MM.1S (cell line): ENCODE measurements around the gene MLPH.

Experiments
- DNase-seq: peaks from one replicate; pipeline ENCODE4 v3.0.0-alpha.2; 2015
- H2AFZ ChIP-seq: fragments of 300-600 bp; sonication (generic); 2 replicates; pipeline ENCODE4 v1.6.0; 2016; ENCODE audit warnings: antibody characterized with exemption, low read length
- H3F3A ChIP-seq: fragments of 300-600 bp; sonication (generic); 2 replicates; pipeline ENCODE4 v1.6.1; 2016; ENCODE audit warnings: mild to moderate bottlenecking, antibody characterized with exemption, low read length, moderate library complexity, mixed read lengths; ENCODE audit not compliant: insufficient read depth
- H3K27ac ChIP-seq: fragments of 300-600 bp; sonication (generic); 2 replicates; pipeline ENCODE4 v1.5.1; 2016; ENCODE audit warnings: mild to moderate bottlenecking, low read length
- H3K27me3 ChIP-seq: fragments of 300-600 bp; sonication (generic); replicated peaks from 2 replicates; pipeline ENCODE4 v1.6.0; 2016; ENCODE audit warnings: low read length; ENCODE audit not compliant: insufficient read depth
- H3K36me3 ChIP-seq: fragments of 300-600 bp; sonication (generic); replicated peaks from 2 replicates; pipeline ENCODE4 v1.6.1; 2016; ENCODE audit warnings: mild to moderate bottlenecking, low read length, mixed read lengths; ENCODE audit not compliant: insufficient read depth
- H3K4me1 ChIP-seq: fragments of 300-600 bp; sonication (generic); 2 replicates; pipeline ENCODE4 v1.6.1; 2016; ENCODE audit warnings: low read length, mixed read lengths
- H3K4me2 ChIP-seq: fragments of 300-600 bp; sonication (generic); 2 replicates; pipeline ENCODE4 v1.6.0; 2016; ENCODE audit warnings: low read depth, low read length
- H3K4me3 ChIP-seq: fragments of 300-600 bp; sonication (generic); 2 replicates; pipeline ENCODE4 v1.5.1; 2016; ENCODE audit warnings: low read length, mixed read lengths
- H3K79me2 ChIP-seq: fragments of 300-600 bp; sonication (generic); 2 replicates; pipeline ENCODE4 v1.6.1; 2016; ENCODE audit warnings: mixed run types, low read length, mixed read lengths
- H3K9ac ChIP-seq: fragments of 300-600 bp; sonication (generic); 2 replicates; pipeline ENCODE4 v1.6.1; 2016; ENCODE audit warnings: low read length, mixed read lengths
- H3K9me2 ChIP-seq: fragments of 300-600 bp; sonication (generic); replicated peaks from 2 replicates; pipeline ENCODE4 v1.6.1; 2016; ENCODE audit warnings: mild to moderate bottlenecking, low read length, mixed read lengths; ENCODE audit not compliant: insufficient read depth
- H3K9me3 ChIP-seq: fragments of 300-600 bp; sonication (generic); replicated peaks from 2 replicates; pipeline ENCODE4 v1.6.1; 2016; ENCODE audit warnings: mild to moderate bottlenecking, low read length, mixed read lengths; ENCODE audit not compliant: insufficient read depth
- H4K20me1 ChIP-seq: fragments of 300-600 bp; sonication (generic); 2 replicates; pipeline ENCODE4 v1.6.1; 2016; ENCODE audit warnings: mild to moderate bottlenecking, low read length, moderate library complexity, mixed read lengths; ENCODE audit not compliant: insufficient read depth
- EZH2 ChIP-seq: fragments of 300-600 bp; sonication (generic); optimal IDR thresholded peaks from 2 replicates; pipeline ENCODE3; 2017; ENCODE audit warnings: low read depth, mild to moderate bottlenecking, antibody characterized with exemption, low read length, mixed read lengths
- EZH2phosphoT487 ChIP-seq: fragments of 300-600 bp; sonication (generic); IDR thresholded peaks from 2 replicates; pipeline ENCODE4 v1.6.1; 2018; ENCODE audit warnings: antibody characterized with exemption, low read length
- TF ChIP-seq, protein P1 (sequence below): fragments of 300-600 bp; sonication (generic); IDR thresholded peaks from 2 replicates; pipeline ENCODE4 v1.5.1; 2016; ENCODE audit warnings: antibody characterized with exemption, low read length, mixed read lengths

MLPH gene

DNA sequence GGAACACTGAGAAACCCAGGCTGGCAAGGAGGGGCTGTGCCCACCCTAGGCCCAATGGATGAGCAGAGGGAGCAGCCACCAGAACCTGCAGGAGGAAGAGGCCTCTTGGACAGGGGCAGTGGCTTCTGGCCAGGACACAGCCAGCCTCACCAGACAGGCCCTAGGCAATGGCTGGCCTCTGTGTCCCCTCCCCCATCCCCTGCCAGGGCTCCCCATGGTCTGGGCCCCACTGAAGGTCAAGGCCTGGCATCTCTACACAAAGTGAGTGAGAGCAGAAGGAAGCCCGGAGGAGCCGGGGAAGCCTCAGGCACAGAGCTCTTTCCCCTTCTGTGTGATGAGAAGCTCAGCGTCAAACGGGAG lies 85.7 kb downstream of the MLPH start:
- H3K9me3 ChIP-seq: no peaks in the 10 kb centered on the region
- H3K4me2 ChIP-seq: no peak overlapping the region
- H3K4me1 ChIP-seq: peaks cover 7% of the 10 kb centered on the region
- H3K9ac ChIP-seq: no peak overlapping the region
- H3K4me3 ChIP-seq: no peak overlapping the region
- no peaks in the 10 kb centered on the region for H3K79me2 ChIP-seq
- DNase-seq: no peak
- no peaks in the 10 kb centered on the region for H3K27me3 ChIP-seq
- no peaks in the 10 kb centered on the region for H4K20me1 ChIP-seq
- no peak for TF ChIP-seq EZH2
- TF ChIP-seq EZH2phosphoT487: no peak
- no peaks in the 10 kb centered on the region for H3F3A ChIP-seq
- peak overlapping the region; percentile 46 for H2AFZ ChIP-seq
- H3K36me3 ChIP-seq: no peaks in the 10 kb centered on the region
- H3K9me2 ChIP-seq: no peaks in the 10 kb centered on the region
- H3K27ac ChIP-seq: no peak overlapping the region

DNA sequence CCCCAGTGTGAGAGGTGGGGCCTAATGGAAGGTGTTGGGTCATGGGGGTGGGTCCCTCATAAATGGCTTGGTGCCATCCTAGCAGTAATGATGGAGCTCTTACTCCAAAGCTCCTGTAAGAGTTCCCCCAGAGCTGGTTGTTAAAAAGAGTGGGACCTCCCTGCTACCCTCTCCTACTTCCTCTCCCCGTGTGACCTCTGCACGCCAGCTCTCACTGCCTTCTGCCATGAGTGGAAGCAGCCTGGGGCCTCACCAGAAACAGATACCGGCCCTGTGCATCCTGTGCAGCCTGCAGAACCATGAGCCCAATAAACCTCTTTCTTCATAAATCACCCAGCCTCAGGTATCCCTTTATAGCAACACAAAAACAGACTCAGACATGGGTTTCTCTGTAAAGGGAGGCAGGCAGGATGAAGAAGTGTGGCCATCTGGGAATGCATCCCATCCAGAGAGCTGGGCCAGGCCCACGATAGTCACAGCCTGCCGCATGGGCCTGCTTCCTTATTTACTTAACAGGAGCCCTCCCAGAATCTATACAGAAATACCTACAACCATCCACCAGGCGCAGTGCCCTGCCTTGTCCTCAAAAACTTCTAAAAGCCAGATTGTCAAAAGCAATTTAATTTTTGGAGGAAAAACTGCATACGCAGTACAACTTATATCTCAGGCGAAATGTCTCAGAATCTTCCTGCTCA lies 86.8 kb downstream of the MLPH start:
- no peaks in the 10 kb centered on the region for H3K9me2 ChIP-seq
- no peaks in the 10 kb centered on the region for H3K79me2 ChIP-seq
- TF ChIP-seq EZH2 (no peak), EZH2phosphoT487 (no peak)
- TF ChIP-seq, protein P1, sequence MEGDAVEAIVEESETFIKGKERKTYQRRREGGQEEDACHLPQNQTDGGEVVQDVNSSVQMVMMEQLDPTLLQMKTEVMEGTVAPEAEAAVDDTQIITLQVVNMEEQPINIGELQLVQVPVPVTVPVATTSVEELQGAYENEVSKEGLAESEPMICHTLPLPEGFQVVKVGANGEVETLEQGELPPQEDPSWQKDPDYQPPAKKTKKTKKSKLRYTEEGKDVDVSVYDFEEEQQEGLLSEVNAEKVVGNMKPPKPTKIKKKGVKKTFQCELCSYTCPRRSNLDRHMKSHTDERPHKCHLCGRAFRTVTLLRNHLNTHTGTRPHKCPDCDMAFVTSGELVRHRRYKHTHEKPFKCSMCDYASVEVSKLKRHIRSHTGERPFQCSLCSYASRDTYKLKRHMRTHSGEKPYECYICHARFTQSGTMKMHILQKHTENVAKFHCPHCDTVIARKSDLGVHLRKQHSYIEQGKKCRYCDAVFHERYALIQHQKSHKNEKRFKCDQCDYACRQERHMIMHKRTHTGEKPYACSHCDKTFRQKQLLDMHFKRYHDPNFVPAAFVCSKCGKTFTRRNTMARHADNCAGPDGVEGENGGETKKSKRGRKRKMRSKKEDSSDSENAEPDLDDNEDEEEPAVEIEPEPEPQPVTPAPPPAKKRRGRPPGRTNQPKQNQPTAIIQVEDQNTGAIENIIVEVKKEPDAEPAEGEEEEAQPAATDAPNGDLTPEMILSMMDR: no peak
- H3K27ac ChIP-seq: no peak overlapping the region
- H2AFZ ChIP-seq: no peak overlapping the region
- H3F3A ChIP-seq: no peaks in the 10 kb centered on the region
- no peak overlapping the region for H3K4me2 ChIP-seq
- no peak overlapping the region for H3K9ac ChIP-seq
- no peak for DNase-seq
- no peaks in the 10 kb centered on the region for H3K36me3 ChIP-seq
- no peak overlapping the region for H3K4me3 ChIP-seq
- no peaks in the 10 kb centered on the region for H4K20me1 ChIP-seq
- peaks cover 7% of the 10 kb centered on the region for H3K4me1 ChIP-seq
- H3K27me3 ChIP-seq: no peaks in the 10 kb centered on the region
- no peaks in the 10 kb centered on the region for H3K9me3 ChIP-seq

DNA sequence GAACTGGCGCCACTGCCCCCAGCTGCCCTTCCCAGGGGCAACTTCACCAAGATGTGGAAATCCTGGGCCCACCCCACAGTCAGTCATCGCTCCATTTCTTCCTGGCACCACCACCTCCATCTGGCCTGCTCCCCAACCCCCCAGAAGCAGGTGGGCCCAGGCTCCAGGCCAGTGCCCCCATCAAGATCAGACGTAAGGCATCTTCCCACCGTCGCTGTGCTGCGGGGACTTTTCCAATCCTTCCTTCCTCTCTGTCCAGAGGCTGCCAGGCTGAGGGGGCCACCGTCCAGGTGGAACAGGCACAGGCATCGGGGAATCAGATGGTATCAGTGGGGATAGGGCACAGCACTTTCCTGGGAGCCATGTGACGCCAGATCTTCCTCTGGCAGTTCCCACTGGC lies 87.4 kb downstream of the MLPH start:
- Histone ChIP-seq H3F3A (no peaks in the 10 kb centered on the region), H3K4me1 (peaks cover 7% of the 10 kb centered on the region), H3K9me2 (no peaks in the 10 kb centered on the region), H3K9me3 (no peaks in the 10 kb centered on the region), H3K9ac (no peak overlapping the region), H3K27me3 (no peaks in the 10 kb centered on the region), H2AFZ (no peak overlapping the region), H3K36me3 (no peaks in the 10 kb centered on the region), H3K4me2 (no peak overlapping the region), H3K4me3 (no peak overlapping the region), H3K79me2 (no peaks in the 10 kb centered on the region), H3K27ac (no peak overlapping the region), H4K20me1 (no peaks in the 10 kb centered on the region)
- no peak for DNase-seq
- TF ChIP-seq, protein P1: no peak
- TF ChIP-seq EZH2 (no peak), EZH2phosphoT487 (no peak)
